Transverse colon (tissue), 4 donors: Measurements from ENCODE around the gene HTR2C. TPM values are rescaled to one million over a fixed set of nuclear protein-coding genes. Genes with fewer than 3 reads are reported as not detected.

ENCODE experiments used
- DNase-seq: peaks from one replicate; pipeline ENCODE4 v3.0.0-alpha.2; 2019
- H3K27ac ChIP-seq, 4 donors: fragments of 200-600 bp; sonication (generic); 2 replicates each; pipeline ENCODE4 v1.5.1; 2016 to 2018; ENCODE audit warnings: inconsistent platforms in 4 of 4
- H3K27me3 ChIP-seq: fragments of 200-600 bp; sonication (generic); 2 replicates; pipeline ENCODE4 v1.5.1; 2017; ENCODE audit warnings: inconsistent platforms
- H3K36me3 ChIP-seq, 4 donors: fragments of 200-600 bp; sonication (generic); 2 replicates each; pipeline ENCODE4 v1.5.1; 2017 to 2019; ENCODE audit warnings: inconsistent platforms in 4 of 4
- H3K4me1 ChIP-seq, 4 donors: fragments of 200-600 bp; sonication (generic); 2 replicates each; pipeline ENCODE4 v1.5.1; 2017 to 2020; ENCODE audit warnings: inconsistent platforms in 4 of 4
- H3K4me3 ChIP-seq, 4 donors: fragments of 200-600 bp; sonication (generic); 1 replicate in 1 of 4; 2 replicates in 3 of 4; pipeline versions ENCODE4 v1.5.1 to v1.6.1; 2017 to 2019; ENCODE audit warnings: inconsistent platforms in 4 of 4
- H3K9me3 ChIP-seq, 2 donors: fragments of 200-600 bp; sonication (generic); 2 replicates each; pipeline ENCODE4 v1.5.1; 2017 to 2019; ENCODE audit warnings: inconsistent platforms in 2 of 2
- EP300 ChIP-seq: sonication (generic); formaldehyde crosslinking; IDR thresholded peaks from one replicate; pipeline ENCODE4 v1.6.1; 2017; ENCODE audit warnings: antibody characterized with exemption, low read depth
- POLR2A ChIP-seq: fragments of 450-650 bp; IDR thresholded peaks from one replicate; pipeline ENCODE4 v1.6.1; 2016; ENCODE audit warnings: antibody characterized with exemption, mild to moderate bottlenecking, moderate library complexity
- POLR2AphosphoS5 ChIP-seq, 3 donors: sonication (generic); formaldehyde crosslinking; IDR thresholded peaks; one replicate each; pipeline ENCODE4 v1.6.1; 2016; ENCODE audit warnings: antibody characterized with exemption in 3 of 3
- WGBS, 2 donors: methylation state at CpG; one replicate each; pipeline ENCODE4 v1.1.5; 2018; ENCODE audit warnings: low coverage in 1 of 2; 5-methylcytosine and 5-hydroxymethylcytosine counted together
- in situ Hi-C, 4 donors: fragments of 200-750 bp; cut with MboI; loops; one replicate each; pipeline versions ENCODE4 v1.15.0 to v1.15.1; 2017; ENCODE audit warnings: low sequenced_read_pairs in 3 of 4, low pct_ligation_motif_present in 1 of 4, low pct_unique_long_range_greater_than_20kb in 1 of 4
- intact Hi-C: fragments of 100-400 bp; cut with DNase I; formaldehyde crosslinking; loops from one replicate; pipeline ENCODE4 v1.15.1; 2023; ENCODE audit warnings: low total_unique reads
- total RNA-seq, 4 donors: library from RNA; depleted of rRNA; stranded (reverse); fragments of >200 nt; gene quantifications; one replicate each; pipeline ENCODE4 v1.1.0, GENCODE V29; 2016
- TF ChIP-seq, protein P1 (sequence below), 5 experiments: fragments of 200-600 bp in 3 of 5; fragments of 450-650 bp in 2 of 5; sonication (generic) in 3 of 5; IDR thresholded peaks; 1 replicate in 2 of 5; 2 replicates in 3 of 5; pipeline ENCODE4 v1.5.1; 2016 to 2017; ENCODE audit warnings: antibody characterized with exemption in 5 of 5, inconsistent platforms in 3 of 5, mild to moderate bottlenecking in 2 of 5, moderate library complexity in 1 of 5

Gene HTR2C
- total RNA-seq, 4 donors from 2014 or later = not detected

DNA sequence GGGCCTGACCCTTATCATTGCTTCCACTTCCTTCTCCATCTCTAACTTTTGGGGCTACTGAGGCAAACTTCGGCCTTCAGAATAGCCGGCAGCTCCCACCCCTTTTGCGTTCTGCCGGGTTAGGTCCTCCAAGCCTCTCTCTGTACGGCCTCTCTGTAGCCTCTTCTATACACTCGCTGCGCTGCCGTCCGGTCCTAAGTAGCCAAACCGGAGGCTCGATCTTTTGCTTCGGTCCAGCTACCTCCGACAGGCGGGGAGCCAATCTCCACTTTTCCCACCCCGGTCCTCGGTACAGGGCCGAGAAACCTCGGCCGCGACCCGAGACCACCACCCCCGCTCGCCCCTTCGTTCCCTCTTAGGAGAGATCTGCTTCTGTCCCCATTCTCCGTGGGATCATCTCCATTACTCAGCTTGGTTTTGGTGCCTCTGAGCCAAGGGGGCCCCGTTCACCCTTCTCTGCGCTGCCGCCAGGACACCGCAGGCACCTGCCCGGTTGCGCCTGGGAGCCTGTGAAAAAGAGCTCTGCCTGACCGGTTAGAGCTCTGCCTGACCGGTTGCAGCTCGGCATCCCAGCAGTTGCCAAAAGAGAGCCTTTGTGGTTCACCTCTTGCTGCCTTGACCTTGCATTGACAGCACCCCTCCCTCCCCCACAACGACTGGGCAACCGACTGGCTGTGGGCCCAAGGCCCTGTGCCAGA, 1.0 kb upstream of the HTR2C start:
- peaks cover 57% of the 10 kb centered on the region for H3K27me3 ChIP-seq

GRCh38 chrX:114584375-114584943, 573 bp downstream of the HTR2C start:
- no peak overlapping the region for H3K27ac ChIP-seq
- H3K9me3 ChIP-seq = no peaks in the 10 kb centered on the region
- peak overlapping the region in 1 of 4 donors; percentile 11 for H3K4me3 ChIP-seq
- intact Hi-C loops = no loop called here
- TF ChIP-seq EP300 = no peak
- TF ChIP-seq POLR2AphosphoS5 (IDR thresholded peaks at IDR 0.05) = no peak
- no peak for TF ChIP-seq POLR2A
- TF ChIP-seq, protein P1, sequence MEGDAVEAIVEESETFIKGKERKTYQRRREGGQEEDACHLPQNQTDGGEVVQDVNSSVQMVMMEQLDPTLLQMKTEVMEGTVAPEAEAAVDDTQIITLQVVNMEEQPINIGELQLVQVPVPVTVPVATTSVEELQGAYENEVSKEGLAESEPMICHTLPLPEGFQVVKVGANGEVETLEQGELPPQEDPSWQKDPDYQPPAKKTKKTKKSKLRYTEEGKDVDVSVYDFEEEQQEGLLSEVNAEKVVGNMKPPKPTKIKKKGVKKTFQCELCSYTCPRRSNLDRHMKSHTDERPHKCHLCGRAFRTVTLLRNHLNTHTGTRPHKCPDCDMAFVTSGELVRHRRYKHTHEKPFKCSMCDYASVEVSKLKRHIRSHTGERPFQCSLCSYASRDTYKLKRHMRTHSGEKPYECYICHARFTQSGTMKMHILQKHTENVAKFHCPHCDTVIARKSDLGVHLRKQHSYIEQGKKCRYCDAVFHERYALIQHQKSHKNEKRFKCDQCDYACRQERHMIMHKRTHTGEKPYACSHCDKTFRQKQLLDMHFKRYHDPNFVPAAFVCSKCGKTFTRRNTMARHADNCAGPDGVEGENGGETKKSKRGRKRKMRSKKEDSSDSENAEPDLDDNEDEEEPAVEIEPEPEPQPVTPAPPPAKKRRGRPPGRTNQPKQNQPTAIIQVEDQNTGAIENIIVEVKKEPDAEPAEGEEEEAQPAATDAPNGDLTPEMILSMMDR (IDR thresholded peaks at IDR 0.05) = no peak
- no peaks in the 10 kb centered on the region for H3K36me3 ChIP-seq
- H3K27me3 ChIP-seq = peaks cover 57% of the 10 kb centered on the region
- 63% methylated on average over 49 of the region's 56 CpGs; no CpG with 5 or more reads in 1 of the 2 donors for WGBS, 2 donors
- no peaks in the 10 kb centered on the region for H3K4me1 ChIP-seq
- DNase-seq = no peak
- in situ Hi-C loops = no loop called here

More for the DNA sequence above, 1.0 kb upstream of the HTR2C start:
- no peak for TF ChIP-seq POLR2A
- TF ChIP-seq, protein P1 (IDR thresholded peaks at IDR 0.05) = no peak
- TF ChIP-seq EP300 = no peak
- TF ChIP-seq POLR2AphosphoS5 (IDR thresholded peaks at IDR 0.05) = no peak
- intact Hi-C loops (no loop called here), in situ Hi-C loops (no loop called here)
- WGBS, 2 donors = 51% methylated on average over 36 of the region's 36 CpGs; no CpG with 5 or more reads in 1 of the 2 donors
- H3K9me3 ChIP-seq = no peaks in the 10 kb centered on the region
- H3K4me3 ChIP-seq = no peak overlapping the region
- DNase-seq = no peak
- no peaks in the 10 kb centered on the region for H3K36me3 ChIP-seq
- H3K4me1 ChIP-seq = no peaks in the 10 kb centered on the region
- H3K27ac ChIP-seq = no peak overlapping the region

GRCh38 chrX:114584983-114585842, 1.3 kb downstream of the HTR2C start:
- TF ChIP-seq, protein P1 (IDR thresholded peaks at IDR 0.05) = no peak
- TF ChIP-seq EP300 (no peak), POLR2AphosphoS5 (IDR thresholded peaks at IDR 0.05) (no peak), POLR2A (no peak)
- Histone ChIP-seq H3K9me3 (no peaks in the 10 kb centered on the region), H3K4me3 (no peak overlapping the region), H3K27ac (no peak overlapping the region), H3K36me3 (no peaks in the 10 kb centered on the region), H3K27me3 (peaks cover 52% of the 10 kb centered on the region), H3K4me1 (no peaks in the 10 kb centered on the region)
- DNase-seq = no peak
- in situ Hi-C loops = no loop called here
- WGBS, 2 donors = 33% methylated on average over 27 of the region's 27 CpGs; no CpG with 5 or more reads in 1 of the 2 donors
- intact Hi-C loops = no loop called here

GRCh38 chrX:114591121-114591520, 7.2 kb downstream of the HTR2C start:
- no peaks in the 10 kb centered on the region for H3K27me3 ChIP-seq
- in situ Hi-C loops = no loop called here
- H3K9me3 ChIP-seq = no peaks in the 10 kb centered on the region
- no peak overlapping the region for H3K27ac ChIP-seq
- intact Hi-C loops = no loop called here
- no peaks in the 10 kb centered on the region for H3K4me1 ChIP-seq
- DNase-seq = no peak
- no peaks in the 10 kb centered on the region for H3K36me3 ChIP-seq
- TF ChIP-seq EP300 = no peak
- TF ChIP-seq, protein P1 (IDR thresholded peaks at IDR 0.05) = no peak
- 81% methylated on average over 1 of the region's 1 CpG; no CpG with 5 or more reads in 1 of the 2 donors for WGBS, 2 donors
- H3K4me3 ChIP-seq = no peak overlapping the region
